ENCODE measurements around the gene VPS25.

DNA sequence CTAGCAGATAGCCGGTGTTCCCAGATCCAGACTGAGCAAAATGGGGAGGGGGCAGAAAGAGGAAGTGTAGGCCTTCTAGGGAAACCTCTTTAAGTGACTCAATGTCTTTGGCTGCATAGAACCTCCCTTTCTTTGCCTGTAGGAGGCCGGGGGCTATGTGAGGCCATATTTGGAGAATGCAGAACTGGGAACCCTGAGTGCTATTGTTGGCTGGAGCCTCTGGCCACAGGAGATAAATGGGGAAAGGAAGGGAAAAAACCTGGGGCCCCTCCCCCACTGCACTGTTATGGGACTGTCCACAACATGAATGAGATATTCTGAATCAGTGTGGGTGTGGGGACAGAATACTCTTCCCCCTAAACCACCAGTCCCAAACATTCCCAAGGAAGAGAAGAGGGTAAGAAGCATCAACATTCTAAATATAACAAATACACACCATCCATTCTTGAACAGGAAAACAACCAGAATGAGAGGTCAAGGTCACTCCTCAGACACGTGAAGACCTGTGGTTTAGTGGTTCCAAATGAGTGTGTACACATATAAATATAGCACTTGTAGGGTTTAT, 2.4 kb downstream of the VPS25 start:
- TF ChIP-seq, protein P1, sequence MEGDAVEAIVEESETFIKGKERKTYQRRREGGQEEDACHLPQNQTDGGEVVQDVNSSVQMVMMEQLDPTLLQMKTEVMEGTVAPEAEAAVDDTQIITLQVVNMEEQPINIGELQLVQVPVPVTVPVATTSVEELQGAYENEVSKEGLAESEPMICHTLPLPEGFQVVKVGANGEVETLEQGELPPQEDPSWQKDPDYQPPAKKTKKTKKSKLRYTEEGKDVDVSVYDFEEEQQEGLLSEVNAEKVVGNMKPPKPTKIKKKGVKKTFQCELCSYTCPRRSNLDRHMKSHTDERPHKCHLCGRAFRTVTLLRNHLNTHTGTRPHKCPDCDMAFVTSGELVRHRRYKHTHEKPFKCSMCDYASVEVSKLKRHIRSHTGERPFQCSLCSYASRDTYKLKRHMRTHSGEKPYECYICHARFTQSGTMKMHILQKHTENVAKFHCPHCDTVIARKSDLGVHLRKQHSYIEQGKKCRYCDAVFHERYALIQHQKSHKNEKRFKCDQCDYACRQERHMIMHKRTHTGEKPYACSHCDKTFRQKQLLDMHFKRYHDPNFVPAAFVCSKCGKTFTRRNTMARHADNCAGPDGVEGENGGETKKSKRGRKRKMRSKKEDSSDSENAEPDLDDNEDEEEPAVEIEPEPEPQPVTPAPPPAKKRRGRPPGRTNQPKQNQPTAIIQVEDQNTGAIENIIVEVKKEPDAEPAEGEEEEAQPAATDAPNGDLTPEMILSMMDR (IDR thresholded peaks at IDR 0.05): no peak
- TF ChIP-seq EZH2 (IDR thresholded peaks at IDR 0.05): no peak

Measured in neural progenitor cell (in vitro differentiated cells).